ENCODE data around the gene IGFALS. TPM values are rescaled to one million over a fixed set of nuclear protein-coding genes. Genes with fewer than 3 reads are reported as not detected.

IGFALS gene
- total RNA-seq, 1 donor from 2014 or later = 0.12 TPM

DNA sequence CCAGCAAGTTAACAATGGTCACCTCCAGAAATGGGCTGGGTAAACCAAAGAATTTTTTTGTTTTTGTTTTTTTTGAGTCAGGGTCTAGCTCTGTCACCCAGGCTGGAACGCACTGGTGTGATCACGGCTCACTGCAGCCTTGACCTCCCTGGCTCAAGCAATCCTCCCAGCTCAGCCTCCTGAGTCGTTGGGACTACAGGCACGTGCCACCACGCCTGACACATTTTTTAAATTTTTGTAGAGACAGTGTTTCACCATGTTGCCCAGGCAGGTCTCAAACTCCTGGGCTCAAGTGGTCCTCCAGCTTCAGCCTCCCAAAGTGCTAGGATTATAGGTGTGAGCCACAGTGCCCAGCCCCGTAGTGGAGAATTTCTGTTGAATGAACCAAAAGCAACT is 12.8 kb downstream of the IGFALS start:
- no peak for TF ChIP-seq CTCF (IDR thresholded peaks at IDR 0.05)
- peak overlapping the region; percentile 17 for H3K27ac Mint-ChIP-seq (ENCODE audit: unreplicated experiment)
- H3K4me1 Mint-ChIP-seq (ENCODE audit: low read depth) = peaks cover 26% of the 10 kb centered on the region
- no peak for DNase-seq (ENCODE audit: low spot score)
- no peaks in the 10 kb centered on the region for H3K9me3 Mint-ChIP-seq (ENCODE audit: low read depth)
- H3K27me3 Mint-ChIP-seq (ENCODE audit: low read depth) = no peaks in the 10 kb centered on the region
- H3K4me3 Mint-ChIP-seq (ENCODE audit: unreplicated experiment) = peak overlapping the region; percentile 90
- H3K36me3 Mint-ChIP-seq (ENCODE audit: low read depth) = peaks cover 4% of the 10 kb centered on the region

DNA sequence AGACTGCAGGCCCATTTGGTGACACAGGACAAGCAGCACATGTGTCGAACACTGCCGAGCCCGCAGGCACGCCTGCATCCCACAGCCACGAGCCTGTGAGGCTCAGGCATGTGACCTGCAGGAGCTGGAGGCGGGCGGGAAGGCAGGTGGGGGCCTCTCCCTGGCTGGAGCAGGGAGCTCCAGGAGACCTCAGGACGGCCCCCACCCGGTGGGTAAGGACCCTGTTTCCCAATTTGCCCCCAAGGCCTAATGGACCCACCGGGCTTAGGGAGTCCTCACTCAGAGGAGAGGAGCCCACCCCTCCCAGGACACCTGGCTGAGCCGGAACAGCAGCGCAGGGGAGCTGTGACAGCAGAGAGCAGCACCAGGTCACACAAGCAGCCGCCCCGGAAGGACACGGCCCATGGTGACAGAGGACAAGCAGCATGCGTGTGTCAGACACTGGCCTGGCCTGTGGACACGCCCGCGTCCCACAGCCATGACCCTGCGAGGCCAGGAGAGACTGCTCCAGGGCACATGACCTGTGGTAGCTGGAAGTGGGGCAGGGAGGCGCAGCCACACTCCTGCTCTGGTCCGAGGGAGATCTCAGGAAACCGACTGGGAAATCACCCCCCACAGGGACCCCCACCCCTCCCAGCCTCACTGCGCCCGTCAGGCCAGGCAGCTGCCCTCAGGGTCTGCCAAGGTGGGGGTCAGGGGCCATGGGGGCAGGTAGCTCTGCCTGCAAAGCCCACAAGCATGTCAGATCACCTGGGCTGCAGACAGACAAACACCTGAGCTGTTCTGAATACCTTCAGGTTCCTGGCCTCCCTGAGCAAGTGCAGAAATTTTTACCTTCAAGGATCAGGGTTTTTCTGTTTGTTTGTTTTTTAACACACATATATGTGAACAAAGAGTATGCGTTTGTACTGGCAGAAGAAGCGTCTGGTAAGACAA is 13.5 kb downstream of the IGFALS start:
- no peaks in the 10 kb centered on the region for H3K27me3 Mint-ChIP-seq (ENCODE audit: low read depth)
- no peaks in the 10 kb centered on the region for H3K9me3 Mint-ChIP-seq (ENCODE audit: low read depth)
- H3K36me3 Mint-ChIP-seq (ENCODE audit: low read depth) = peaks cover 4% of the 10 kb centered on the region
- H3K27ac Mint-ChIP-seq (ENCODE audit: unreplicated experiment) = peak overlapping the region; percentile 27
- DNase-seq (ENCODE audit: low spot score) = no peak
- peaks cover 24% of the 10 kb centered on the region for H3K4me1 Mint-ChIP-seq (ENCODE audit: low read depth)
- H3K4me3 Mint-ChIP-seq (ENCODE audit: unreplicated experiment) = peak overlapping the region; percentile 90
- no peak for TF ChIP-seq CTCF (IDR thresholded peaks at IDR 0.05)

DNA sequence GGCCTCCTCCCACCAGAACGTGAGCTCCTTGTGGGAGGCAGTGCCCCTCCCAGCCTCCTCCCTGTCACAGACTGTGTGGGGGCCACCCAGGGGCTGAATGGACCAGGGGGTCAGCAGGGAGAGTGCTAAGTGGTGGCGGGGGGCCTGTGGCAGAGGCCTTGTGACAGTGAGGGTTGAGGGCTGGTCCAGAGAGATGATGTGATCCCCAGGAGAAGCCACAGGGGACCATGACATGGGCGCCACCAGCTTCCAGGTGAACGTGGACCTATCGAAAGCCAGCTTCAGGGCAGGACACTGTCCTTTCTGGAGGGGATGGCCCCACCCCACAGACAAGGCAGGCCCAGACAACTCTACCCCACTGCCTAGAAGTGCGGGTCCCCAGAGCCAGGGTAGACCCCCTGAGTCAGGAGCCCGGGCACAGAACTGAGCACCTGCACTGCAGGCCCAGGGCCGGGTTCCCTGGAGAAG is 14.2 kb downstream of the IGFALS start:
- no peak for DNase-seq (ENCODE audit: low spot score)
- H3K27ac Mint-ChIP-seq (ENCODE audit: unreplicated experiment) = peak overlapping the region; percentile 65
- no peaks in the 10 kb centered on the region for H3K27me3 Mint-ChIP-seq (ENCODE audit: low read depth)
- TF ChIP-seq CTCF (IDR thresholded peaks at IDR 0.05) = no peak
- no peak overlapping the region for H3K4me3 Mint-ChIP-seq (ENCODE audit: unreplicated experiment)
- H3K9me3 Mint-ChIP-seq (ENCODE audit: low read depth) = no peaks in the 10 kb centered on the region
- H3K4me1 Mint-ChIP-seq (ENCODE audit: low read depth) = peaks cover 28% of the 10 kb centered on the region
- H3K36me3 Mint-ChIP-seq (ENCODE audit: low read depth) = peaks cover 4% of the 10 kb centered on the region

- no peak for TF ChIP-seq CTCF (IDR thresholded peaks at IDR 0.05)
- H3K4me3 Mint-ChIP-seq (ENCODE audit: unreplicated experiment) = no peak overlapping the region
- peaks cover 4% of the 10 kb centered on the region for H3K36me3 Mint-ChIP-seq (ENCODE audit: low read depth)
- H3K27ac Mint-ChIP-seq (ENCODE audit: unreplicated experiment) = peak overlapping the region; percentile 65
- no peaks in the 10 kb centered on the region for H3K27me3 Mint-ChIP-seq (ENCODE audit: low read depth)
- no peak for DNase-seq (ENCODE audit: low spot score)
- peaks cover 28% of the 10 kb centered on the region for H3K4me1 Mint-ChIP-seq (ENCODE audit: low read depth)
- no peaks in the 10 kb centered on the region for H3K9me3 Mint-ChIP-seq (ENCODE audit: low read depth)
These were observed 15.0 kb downstream of the IGFALS start for GRCh38 chr16:1778200-1779179.

Data from chondrocyte (in vitro differentiated cells).